Measurements from ENCODE around the gene PHLDB3. TPM values are rescaled to one million over a fixed set of nuclear protein-coding genes. Genes with fewer than 3 reads are reported as not detected.
"Not testable (repeated sequence)": the region's sequence is repeated elsewhere in the genome, so short reads cannot be mapped to it uniquely, and the experiment has no call there.

Gene PHLDB3
- total RNA-seq, 4 donors from 2014 or later, result 2.0 to 8.7 (median 3.9) TPM

GRCh38 chr19:43437712-43438111, 66.8 kb downstream of the PHLDB3 start:
- no peak for ATAC-seq (ENCODE audit: low FRiP score)
- no peak for TF ChIP-seq CTCF (IDR thresholded peaks at IDR 0.05)

GRCh38 chr19:43437284-43437683, 67.3 kb downstream of the PHLDB3 start:
- DNase-seq (ENCODE audit: low spot score); ATAC-seq (ENCODE audit: low FRiP score): not testable (repeated sequence)

More at GRCh38 chr19:43437712-43438111, 66.8 kb downstream of the PHLDB3 start:
- DNase-seq (ENCODE audit: low spot score), result no peak

- no peak for ATAC-seq (ENCODE audit: low FRiP score)
- TF ChIP-seq CTCF (IDR thresholded peaks at IDR 0.05), result no peak
- DNase-seq (ENCODE audit: low spot score), result no peak
Measured at GRCh38 chr19:43435775-43436174, 68.8 kb downstream of the PHLDB3 start.

- ATAC-seq (ENCODE audit: low FRiP score) (no peak), DNase-seq (ENCODE audit: low spot score) (no peak)
- TF ChIP-seq CTCF (IDR thresholded peaks at IDR 0.05), result no peak
Measured at GRCh38 chr19:43433689-43434088, 70.9 kb downstream of the PHLDB3 start.

- TF ChIP-seq CTCF (IDR thresholded peaks at IDR 0.05), result no peak
Measured at GRCh38 chr19:43433358-43433673, 71.2 kb downstream of the PHLDB3 start.

GRCh38 chr19:43430976-43431375, 73.6 kb downstream of the PHLDB3 start:
- no peak for DNase-seq (ENCODE audit: low spot score)
- no peak for TF ChIP-seq CTCF (IDR thresholded peaks at IDR 0.05)
- no peak for ATAC-seq (ENCODE audit: low FRiP score)

More at GRCh38 chr19:43433358-43433673, 71.2 kb downstream of the PHLDB3 start:
- no peak for DNase-seq (ENCODE audit: low spot score)
- ATAC-seq (ENCODE audit: low FRiP score), result no peak

- ATAC-seq (ENCODE audit: low FRiP score) (no peak), DNase-seq (ENCODE audit: low spot score) (no peak)
- no peak for TF ChIP-seq CTCF (IDR thresholded peaks at IDR 0.05)
Measured at GRCh38 chr19:43430142-43430710, 74.3 kb downstream of the PHLDB3 start.

GRCh38 chr19:43429395-43429794, 75.2 kb downstream of the PHLDB3 start:
- DNase-seq (ENCODE audit: low spot score) (no peak), ATAC-seq (ENCODE audit: low FRiP score) (no peak)
- no peak for TF ChIP-seq CTCF (IDR thresholded peaks at IDR 0.05)
